CD8-positive, alpha-beta memory T cell (primary cell): Measurements from ENCODE around the gene PRSS27. TPM values are rescaled to one million over a fixed set of nuclear protein-coding genes. Genes with fewer than 3 reads are reported as not detected.
"Not testable (repeated sequence)": the region's sequence is repeated elsewhere in the genome, so short reads cannot be mapped to it uniquely, and the experiment has no call there.

Source experiments
- CTCF ChIA-PET: fragments of 350-600 bp; sonication (Branson Sonifier 250); formaldehyde crosslinking; loops from one replicate; lab custom pipeline; 2021; ENCODE audit warnings: antibody characterized with exemption; lab: Charles Lee
- POLR2A ChIA-PET: fragments of 350-600 bp; sonication (Branson Sonifier 250); formaldehyde crosslinking; loops from one replicate; lab custom pipeline; 2021; ENCODE audit warnings: antibody characterized with exemption; lab: Charles Lee
- DNase-seq, 5 donors: peaks; one replicate each; pipeline versions ENCODE4 v3.0.0 to v3.0.0-alpha.2; 2020 to 2022; ENCODE audit warnings: mixed read lengths in 1 of 5
- H3K27ac ChIP-seq: one replicate; pipeline ENCODE4 v1.7.0; 2013; ENCODE audit warnings: low read depth, mild to moderate bottlenecking, low read length, moderate library complexity
- H3K27me3 ChIP-seq: 2 replicates; pipeline ENCODE4 v1.7.0; 2013; ENCODE audit warnings: low read length, mild to moderate bottlenecking; ENCODE audit not compliant: insufficient read depth, poor library complexity, severe bottlenecking
- H3K36me3 ChIP-seq: 2 replicates; pipeline ENCODE4 v1.7.0; 2013; ENCODE audit warnings: mild to moderate bottlenecking, low read length, moderate library complexity; ENCODE audit not compliant: insufficient read depth
- H3K4me1 ChIP-seq: 2 replicates; pipeline ENCODE4 v1.7.0; 2013; ENCODE audit warnings: mild to moderate bottlenecking, low read length, moderate library complexity; ENCODE audit not compliant: insufficient read depth
- H3K4me3 ChIP-seq: 2 replicates; pipeline ENCODE4 v1.7.0; 2013; ENCODE audit warnings: mild to moderate bottlenecking, low read length
- H3K9me3 ChIP-seq: 2 replicates; pipeline ENCODE4 v1.7.0; 2013; ENCODE audit warnings: mild to moderate bottlenecking, low read length
- H3K27ac Mint-ChIP-seq, 8 donors: one replicate each; pipeline ENCODE4 v1.8.0; 2020 to 2021; ENCODE audit warnings: mixed read lengths in 8 of 8, mild to moderate bottlenecking in 6 of 8, inconsistent platforms in 3 of 8, moderate library complexity in 3 of 8
- H3K27me3 Mint-ChIP-seq, 2 donors: one replicate each; pipeline ENCODE4 v1.8.0; 2020 to 2021; ENCODE audit warnings: mixed read lengths in 2 of 2, mild to moderate bottlenecking in 1 of 2, moderate library complexity in 1 of 2
- H3K36me3 Mint-ChIP-seq, 3 donors: one replicate each; pipeline ENCODE4 v1.8.0; 2020 to 2021; ENCODE audit warnings: mixed read lengths in 3 of 3, inconsistent platforms in 1 of 3, mild to moderate bottlenecking in 1 of 3
- H3K4me1 Mint-ChIP-seq, 3 donors: one replicate each; pipeline ENCODE4 v1.8.0; 2020 to 2021; ENCODE audit warnings: mixed read lengths in 3 of 3, inconsistent platforms in 1 of 3, mild to moderate bottlenecking in 1 of 3
- H3K4me3 Mint-ChIP-seq, 7 donors: one replicate each; pipeline ENCODE4 v1.8.0; 2020 to 2021; ENCODE audit warnings: mixed read lengths in 7 of 7, mild to moderate bottlenecking in 6 of 7, moderate library complexity in 4 of 7, inconsistent platforms in 2 of 7
- H3K9me3 Mint-ChIP-seq, 5 donors: one replicate each; pipeline ENCODE4 v1.8.0; 2020 to 2022; ENCODE audit warnings: mixed read lengths in 5 of 5, mild to moderate bottlenecking in 3 of 5, moderate library complexity in 2 of 5, inconsistent platforms in 1 of 5
- polyA plus RNA-seq: library from polyadenylated mRNA; unstranded; fragments of 300-500 nt; fragmentation: Illumina TruSeq; gene quantifications from one replicate; pipeline ENCODE4 v1.2.3, GENCODE V29; 2021
- total RNA-seq, 2 experiments: library from RNA; stranded (reverse); gene quantifications; one replicate each; pipeline ENCODE4 v1.2.3, GENCODE V29; 2021

PRSS27 gene
- total and polyA plus RNA-seq, 3 experiments from 2014 or later: 1.3 to 1.6 TPM; not detected in 1

- CTCF ChIA-PET: interaction anchor here (0.6 kb wide), 1 partner anchor 192 kb away, joined by 3 read pairs; no protein-coding TSS in a partner anchor
- H3K4me3 Mint-ChIP-seq: peak overlapping the region in 2 of 7 donors; percentile 68 to 78
These were observed 44.3 kb downstream of the PRSS27 start for GRCh38 chr16:2675714-2676113.

GRCh38 chr16:2675021-2675420 lies 45.0 kb downstream of the PRSS27 start:
- H3K27me3 ChIP-seq: no peaks in the 10 kb centered on the region
- CTCF ChIA-PET: no interaction called here

More at GRCh38 chr16:2675714-2676113, 44.3 kb downstream of the PRSS27 start:
- Histone ChIP-seq H3K27ac (no peak overlapping the region), H3K4me3 (no peak overlapping the region), H3K36me3 (no peaks in the 10 kb centered on the region), H3K27me3 (no peaks in the 10 kb centered on the region), H3K9me3 (no peaks in the 10 kb centered on the region), H3K4me1 (peaks cover 17% of the 10 kb centered on the region)
- H3K4me1 Mint-ChIP-seq: peaks cover 7 to 23% (median 16%) of the 10 kb centered on the region in 3 donors
- POLR2A ChIA-PET: no interaction called here
- H3K27ac Mint-ChIP-seq: no peak overlapping the region
- peaks cover 0 to 5% (median 0%) of the 10 kb centered on the region in 3 donors for H3K36me3 Mint-ChIP-seq
- no peaks in the 10 kb centered on the region for H3K9me3 Mint-ChIP-seq
- H3K27me3 Mint-ChIP-seq: no peaks in the 10 kb centered on the region
- no peak for DNase-seq

GRCh38 chr16:2673066-2673999 lies 46.7 kb downstream of the PRSS27 start:
- POLR2A ChIA-PET: interaction anchor here (0.5 to 1.3 kb wide), 5 partner anchors 9 to 1049 kb away, joined by 3 to 10 read pairs (median 6); partner anchors contain the start of genes ELOB, KCTD5 and PDPK1
- H3K4me3 Mint-ChIP-seq: peak overlapping the region; percentile 87 to 93 (median 88)

More at GRCh38 chr16:2675021-2675420, 45.0 kb downstream of the PRSS27 start:
- H3K9me3 ChIP-seq: no peaks in the 10 kb centered on the region
- H3K4me1 Mint-ChIP-seq: peaks cover 10 to 30% (median 21%) of the 10 kb centered on the region in 3 donors
- H3K4me1 ChIP-seq: peaks cover 17% of the 10 kb centered on the region
- peaks cover 0 to 7% (median 0%) of the 10 kb centered on the region in 3 donors for H3K36me3 Mint-ChIP-seq
- no peak overlapping the region for H3K27ac ChIP-seq
- H3K36me3 ChIP-seq: no peaks in the 10 kb centered on the region
- H3K27ac Mint-ChIP-seq: peak overlapping the region in 1 of 8 donors; percentile 17
- peak overlapping the region in 5 of 7 donors; percentile 32 to 88 (median 47) for H3K4me3 Mint-ChIP-seq
- no peaks in the 10 kb centered on the region for H3K27me3 Mint-ChIP-seq
- no peaks in the 10 kb centered on the region for H3K9me3 Mint-ChIP-seq
- no peak overlapping the region for H3K4me3 ChIP-seq
- POLR2A ChIA-PET: no interaction called here
- no peak for DNase-seq

GRCh38 chr16:2671741-2672140 lies 48.3 kb downstream of the PRSS27 start:
- Mint-ChIP-seq H3K27me3 (no peaks in the 10 kb centered on the region), H3K9me3 (no peaks in the 10 kb centered on the region), H3K4me1 (peaks cover 19 to 38% (median 35%) of the 10 kb centered on the region in 3 donors), H3K27ac (peak overlapping the region in 3 of 8 donors; percentile 13 to 92 (median 79)), H3K36me3 (peaks cover 0 to 35% (median 5%) of the 10 kb centered on the region in 3 donors), H3K4me3 (peak overlapping the region; percentile 52 to 79 (median 75))
- H3K4me1 ChIP-seq: peaks cover 17% of the 10 kb centered on the region
- ChIA-PET CTCF (no interaction called here), POLR2A (no interaction called here)
- H3K9me3 ChIP-seq: no peaks in the 10 kb centered on the region
- H3K36me3 ChIP-seq: peaks cover 3% of the 10 kb centered on the region
- H3K27ac ChIP-seq: no peak overlapping the region
- H3K27me3 ChIP-seq: no peaks in the 10 kb centered on the region
- DNase-seq: no peak
- H3K4me3 ChIP-seq: no peak overlapping the region

More at GRCh38 chr16:2673066-2673999, 46.7 kb downstream of the PRSS27 start:
- no peaks in the 10 kb centered on the region for H3K9me3 ChIP-seq
- DNase-seq: peak; percentile 94 to 97 (median 96)
- Mint-ChIP-seq H3K27me3 (no peaks in the 10 kb centered on the region), H3K9me3 (no peaks in the 10 kb centered on the region), H3K4me1 (peaks cover 19 to 38% (median 35%) of the 10 kb centered on the region in 3 donors), H3K36me3 (peaks cover 0 to 20% (median 5%) of the 10 kb centered on the region in 3 donors), H3K27ac (peak overlapping the region; percentile 54 to 89 (median 82))
- H3K36me3 ChIP-seq: peaks cover 3% of the 10 kb centered on the region
- peaks cover 17% of the 10 kb centered on the region for H3K4me1 ChIP-seq
- H3K27me3 ChIP-seq: no peaks in the 10 kb centered on the region
- CTCF ChIA-PET: interaction anchor here (1.3 kb wide), 1 partner anchor 254 kb away, joined by 3 read pairs; no protein-coding TSS in a partner anchor
- peak overlapping the region; percentile 75 for H3K27ac ChIP-seq
- peak overlapping the region; percentile 81 for H3K4me3 ChIP-seq

GRCh38 chr16:2671193-2671592 lies 48.8 kb downstream of the PRSS27 start:
- H3K9me3 ChIP-seq, H3K4me3 ChIP-seq, CTCF ChIA-PET: not testable (repeated sequence)

GRCh38 chr16:2670017-2670416 lies 50.0 kb downstream of the PRSS27 start:
- Mint-ChIP-seq H3K36me3 (peaks cover 0 to 45% (median 5%) of the 10 kb centered on the region in 3 donors), H3K4me3 (peak overlapping the region in 5 of 7 donors; percentile 36 to 75 (median 48)), H3K27ac (peak overlapping the region in 6 of 8 donors; percentile 33 to 73 (median 58)), H3K4me1 (peaks cover 19 to 38% (median 35%) of the 10 kb centered on the region in 3 donors)
- H3K27me3 ChIP-seq, H3K9me3 ChIP-seq, H3K27me3 Mint-ChIP-seq, POLR2A ChIA-PET, H3K9me3 Mint-ChIP-seq, H3K36me3 ChIP-seq, H3K4me3 ChIP-seq, H3K27ac ChIP-seq, CTCF ChIA-PET: not testable (repeated sequence)
- peaks cover 17% of the 10 kb centered on the region for H3K4me1 ChIP-seq
- peak; percentile 30 to 59 (median 39) for DNase-seq

More at GRCh38 chr16:2671193-2671592, 48.8 kb downstream of the PRSS27 start:
- POLR2A ChIA-PET, H3K36me3 ChIP-seq, H3K27ac ChIP-seq, H3K27me3 Mint-ChIP-seq, H3K9me3 Mint-ChIP-seq, DNase-seq, H3K27me3 ChIP-seq: not testable (repeated sequence)
- peaks cover 17% of the 10 kb centered on the region for H3K4me1 ChIP-seq
- H3K27ac Mint-ChIP-seq: peak overlapping the region in 1 of 8 donors; percentile 39
- peaks cover 19 to 38% (median 35%) of the 10 kb centered on the region in 3 donors for H3K4me1 Mint-ChIP-seq
- peak overlapping the region in 2 of 7 donors; percentile 1 to 9 for H3K4me3 Mint-ChIP-seq
- peaks cover 0 to 40% (median 5%) of the 10 kb centered on the region in 3 donors for H3K36me3 Mint-ChIP-seq

GRCh38 chr16:2669587-2669986 lies 50.4 kb downstream of the PRSS27 start:
- CTCF ChIA-PET, H3K27me3 ChIP-seq, H3K9me3 ChIP-seq, H3K9me3 Mint-ChIP-seq, H3K36me3 ChIP-seq, POLR2A ChIA-PET, DNase-seq, H3K27ac ChIP-seq, H3K4me3 ChIP-seq, H3K27me3 Mint-ChIP-seq: not testable (repeated sequence)
- H3K4me1 Mint-ChIP-seq: peaks cover 19 to 37% (median 35%) of the 10 kb centered on the region in 3 donors
- H3K36me3 Mint-ChIP-seq: peaks cover 0 to 48% (median 5%) of the 10 kb centered on the region in 3 donors
- H3K4me3 Mint-ChIP-seq: peak overlapping the region in 1 of 7 donors; percentile 60
- peak overlapping the region in 3 of 8 donors; percentile 33 to 70 (median 52) for H3K27ac Mint-ChIP-seq
- peaks cover 17% of the 10 kb centered on the region for H3K4me1 ChIP-seq
